Transverse colon (tissue), 4 donors: ENCODE data around the gene MYL2. TPM values are rescaled to one million over a fixed set of nuclear protein-coding genes. Genes with fewer than 3 reads are reported as not detected.

Experiments
- DNase-seq: peaks from one replicate; pipeline ENCODE4 v3.0.0-alpha.2; 2019
- H3K27ac ChIP-seq, 4 donors: fragments of 200-600 bp; sonication (generic); 2 replicates each; pipeline ENCODE4 v1.5.1; 2016 to 2018; ENCODE audit warnings: inconsistent platforms in 4 of 4
- H3K27me3 ChIP-seq: fragments of 200-600 bp; sonication (generic); 2 replicates; pipeline ENCODE4 v1.5.1; 2017; ENCODE audit warnings: inconsistent platforms
- H3K36me3 ChIP-seq, 4 donors: fragments of 200-600 bp; sonication (generic); 2 replicates each; pipeline ENCODE4 v1.5.1; 2017 to 2019; ENCODE audit warnings: inconsistent platforms in 4 of 4
- H3K4me1 ChIP-seq, 4 donors: fragments of 200-600 bp; sonication (generic); 2 replicates each; pipeline ENCODE4 v1.5.1; 2017 to 2020; ENCODE audit warnings: inconsistent platforms in 4 of 4
- H3K4me3 ChIP-seq, 4 donors: fragments of 200-600 bp; sonication (generic); 1 replicate in 1 of 4; 2 replicates in 3 of 4; pipeline versions ENCODE4 v1.5.1 to v1.6.1; 2017 to 2019; ENCODE audit warnings: inconsistent platforms in 4 of 4
- H3K9me3 ChIP-seq, 2 donors: fragments of 200-600 bp; sonication (generic); 2 replicates each; pipeline ENCODE4 v1.5.1; 2017 to 2019; ENCODE audit warnings: inconsistent platforms in 2 of 2
- EP300 ChIP-seq: sonication (generic); formaldehyde crosslinking; IDR thresholded peaks from one replicate; pipeline ENCODE4 v1.6.1; 2017; ENCODE audit warnings: antibody characterized with exemption, low read depth
- POLR2A ChIP-seq: fragments of 450-650 bp; IDR thresholded peaks from one replicate; pipeline ENCODE4 v1.6.1; 2016; ENCODE audit warnings: antibody characterized with exemption, mild to moderate bottlenecking, moderate library complexity
- POLR2AphosphoS5 ChIP-seq, 3 donors: sonication (generic); formaldehyde crosslinking; IDR thresholded peaks; one replicate each; pipeline ENCODE4 v1.6.1; 2016; ENCODE audit warnings: antibody characterized with exemption in 3 of 3
- WGBS, 2 donors: methylation state at CpG; one replicate each; pipeline ENCODE4 v1.1.5; 2018; ENCODE audit warnings: low coverage in 1 of 2; 5-methylcytosine and 5-hydroxymethylcytosine counted together
- in situ Hi-C, 4 donors: fragments of 200-750 bp; cut with MboI; loops; one replicate each; pipeline versions ENCODE4 v1.15.0 to v1.15.1; 2017; ENCODE audit warnings: low sequenced_read_pairs in 3 of 4, low pct_ligation_motif_present in 1 of 4, low pct_unique_long_range_greater_than_20kb in 1 of 4
- intact Hi-C: fragments of 100-400 bp; cut with DNase I; formaldehyde crosslinking; loops from one replicate; pipeline ENCODE4 v1.15.1; 2023; ENCODE audit warnings: low total_unique reads
- total RNA-seq, 4 donors: library from RNA; depleted of rRNA; stranded (reverse); fragments of >200 nt; gene quantifications; one replicate each; pipeline ENCODE4 v1.1.0, GENCODE V29; 2016
- TF ChIP-seq, protein P1 (sequence below), 5 experiments: fragments of 200-600 bp in 3 of 5; fragments of 450-650 bp in 2 of 5; sonication (generic) in 3 of 5; IDR thresholded peaks; 1 replicate in 2 of 5; 2 replicates in 3 of 5; pipeline ENCODE4 v1.5.1; 2016 to 2017; ENCODE audit warnings: antibody characterized with exemption in 5 of 5, inconsistent platforms in 3 of 5, mild to moderate bottlenecking in 2 of 5, moderate library complexity in 1 of 5

MYL2 gene
- total RNA-seq, 4 donors from 2014 or later, result 2.2 TPM; not detected in 3

- no peaks in the 10 kb centered on the region for H3K4me1 ChIP-seq
- no peaks in the 10 kb centered on the region for H3K27me3 ChIP-seq
- H3K9me3 ChIP-seq, result no peaks in the 10 kb centered on the region
- no peak for DNase-seq
- H3K4me3 ChIP-seq, result no peak overlapping the region
- in situ Hi-C loops (no loop called here), intact Hi-C loops (no loop called here)
- H3K36me3 ChIP-seq, result no peaks in the 10 kb centered on the region
- 85 to 100% methylated on average over 1 to 7 of the region's 7 CpGs for WGBS, 2 donors
- H3K27ac ChIP-seq, result no peak overlapping the region
- TF ChIP-seq POLR2A (no peak), POLR2AphosphoS5 (IDR thresholded peaks at IDR 0.05) (no peak), EP300 (no peak)
- TF ChIP-seq, protein P1, sequence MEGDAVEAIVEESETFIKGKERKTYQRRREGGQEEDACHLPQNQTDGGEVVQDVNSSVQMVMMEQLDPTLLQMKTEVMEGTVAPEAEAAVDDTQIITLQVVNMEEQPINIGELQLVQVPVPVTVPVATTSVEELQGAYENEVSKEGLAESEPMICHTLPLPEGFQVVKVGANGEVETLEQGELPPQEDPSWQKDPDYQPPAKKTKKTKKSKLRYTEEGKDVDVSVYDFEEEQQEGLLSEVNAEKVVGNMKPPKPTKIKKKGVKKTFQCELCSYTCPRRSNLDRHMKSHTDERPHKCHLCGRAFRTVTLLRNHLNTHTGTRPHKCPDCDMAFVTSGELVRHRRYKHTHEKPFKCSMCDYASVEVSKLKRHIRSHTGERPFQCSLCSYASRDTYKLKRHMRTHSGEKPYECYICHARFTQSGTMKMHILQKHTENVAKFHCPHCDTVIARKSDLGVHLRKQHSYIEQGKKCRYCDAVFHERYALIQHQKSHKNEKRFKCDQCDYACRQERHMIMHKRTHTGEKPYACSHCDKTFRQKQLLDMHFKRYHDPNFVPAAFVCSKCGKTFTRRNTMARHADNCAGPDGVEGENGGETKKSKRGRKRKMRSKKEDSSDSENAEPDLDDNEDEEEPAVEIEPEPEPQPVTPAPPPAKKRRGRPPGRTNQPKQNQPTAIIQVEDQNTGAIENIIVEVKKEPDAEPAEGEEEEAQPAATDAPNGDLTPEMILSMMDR (IDR thresholded peaks at IDR 0.05), result no peak
These were observed 57.2 kb downstream of the MYL2 start for GRCh38 chr12:110863161-110863560.

- no peak for DNase-seq
- Histone ChIP-seq H3K27me3 (no peaks in the 10 kb centered on the region), H3K9me3 (no peaks in the 10 kb centered on the region), H3K4me3 (no peak overlapping the region), H3K36me3 (no peaks in the 10 kb centered on the region), H3K4me1 (no peaks in the 10 kb centered on the region), H3K27ac (no peak overlapping the region)
- intact Hi-C loops, result no loop called here
- in situ Hi-C loops, result no loop called here
- 89% methylated on average over 9 of the region's 9 CpGs; no CpG with 5 or more reads in 1 of the 2 donors for WGBS, 2 donors
- TF ChIP-seq EP300 (no peak), POLR2AphosphoS5 (IDR thresholded peaks at IDR 0.05) (no peak), POLR2A (no peak)
- TF ChIP-seq, protein P1 (IDR thresholded peaks at IDR 0.05), result no peak
These were observed 58.0 kb downstream of the MYL2 start for GRCh38 chr12:110862329-110862728.

GRCh38 chr12:110861729-110862128, 58.6 kb downstream of the MYL2 start:
- Histone ChIP-seq H3K4me3 (no peak overlapping the region), H3K4me1 (no peaks in the 10 kb centered on the region), H3K9me3 (no peaks in the 10 kb centered on the region), H3K27me3 (no peaks in the 10 kb centered on the region), H3K27ac (no peak overlapping the region), H3K36me3 (no peaks in the 10 kb centered on the region)
- intact Hi-C loops (no loop called here), in situ Hi-C loops (no loop called here)
- no peak for DNase-seq
- 85% methylated on average over 7 of the region's 7 CpGs; no CpG with 5 or more reads in 1 of the 2 donors for WGBS, 2 donors
- TF ChIP-seq, protein P1 (IDR thresholded peaks at IDR 0.05), result no peak
- TF ChIP-seq EP300 (no peak), POLR2A (no peak), POLR2AphosphoS5 (IDR thresholded peaks at IDR 0.05) (no peak)

Other genes starting within 250 kb of the MYL2 start
- gene HVCN1, start 231.5 kb downstream of the MYL2 start, total RNA-seq, result 1 to 10 TPM in 3 of 4 donors, not detected in 1; 3.4 to 7.9 (median 7.3) TPM
- gene PPP1CC, start 177.7 kb downstream of the MYL2 start, total RNA-seq, result 100 to 1,000 TPM; 156 to 759 (median 244) TPM
- not detected for gene CCDC63, start 73.6 kb downstream of the MYL2 start, total RNA-seq
- under 1 TPM in 3 of 4 donors, not detected in 1; under 0.01 to 0.20 (median 0.16) TPM for gene CUX2, start 113.6 kb upstream of the MYL2 start, total RNA-seq